GM21786 (cell line): ENCODE results near the gene MRFAP1.
"Not testable (repeated sequence)": the region's sequence is repeated elsewhere in the genome, so short reads cannot be mapped to it uniquely, and the experiment has no call there.

ENCODE experiments used
- ATAC-seq: cut with Tn5 transposase; IDR thresholded peaks from one replicate; pipeline ENCODE4 v1.9.1; 2021; ENCODE audit not compliant: unreplicated experiment

The MRFAP1 gene

DNA sequence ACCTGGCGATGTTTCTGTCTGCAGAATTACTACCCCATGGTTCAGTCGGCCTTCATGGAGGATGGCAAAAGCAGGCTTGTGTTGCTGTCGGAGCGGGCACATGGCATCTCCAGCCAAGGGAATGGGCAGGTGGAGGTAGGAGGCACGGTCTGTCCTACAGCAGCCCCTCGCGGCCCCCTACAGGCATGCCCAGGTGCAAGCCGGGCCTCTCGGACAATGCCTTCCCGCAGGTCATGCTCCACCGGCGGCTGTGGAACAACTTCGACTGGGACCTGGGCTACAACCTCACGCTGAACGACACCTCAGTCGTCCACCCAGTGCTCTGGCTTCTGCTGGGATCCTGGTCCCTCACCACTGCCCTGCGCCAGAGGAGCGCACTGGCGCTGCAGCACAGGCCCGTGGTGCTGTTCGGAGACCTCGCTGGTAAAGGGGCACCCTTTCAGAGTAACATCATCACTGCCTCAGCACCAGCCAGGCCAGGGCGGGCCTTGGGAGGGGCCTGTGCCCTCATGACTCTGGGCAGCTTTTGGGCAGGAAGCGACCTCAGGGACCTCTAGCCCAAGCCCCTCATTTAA, 29.5 kb upstream of the MRFAP1 start:
- no peak for ATAC-seq

- no peak for ATAC-seq
Observed at GRCh38 chr4:6612961-6613675, 27.4 kb upstream of the MRFAP1 start.

DNA sequence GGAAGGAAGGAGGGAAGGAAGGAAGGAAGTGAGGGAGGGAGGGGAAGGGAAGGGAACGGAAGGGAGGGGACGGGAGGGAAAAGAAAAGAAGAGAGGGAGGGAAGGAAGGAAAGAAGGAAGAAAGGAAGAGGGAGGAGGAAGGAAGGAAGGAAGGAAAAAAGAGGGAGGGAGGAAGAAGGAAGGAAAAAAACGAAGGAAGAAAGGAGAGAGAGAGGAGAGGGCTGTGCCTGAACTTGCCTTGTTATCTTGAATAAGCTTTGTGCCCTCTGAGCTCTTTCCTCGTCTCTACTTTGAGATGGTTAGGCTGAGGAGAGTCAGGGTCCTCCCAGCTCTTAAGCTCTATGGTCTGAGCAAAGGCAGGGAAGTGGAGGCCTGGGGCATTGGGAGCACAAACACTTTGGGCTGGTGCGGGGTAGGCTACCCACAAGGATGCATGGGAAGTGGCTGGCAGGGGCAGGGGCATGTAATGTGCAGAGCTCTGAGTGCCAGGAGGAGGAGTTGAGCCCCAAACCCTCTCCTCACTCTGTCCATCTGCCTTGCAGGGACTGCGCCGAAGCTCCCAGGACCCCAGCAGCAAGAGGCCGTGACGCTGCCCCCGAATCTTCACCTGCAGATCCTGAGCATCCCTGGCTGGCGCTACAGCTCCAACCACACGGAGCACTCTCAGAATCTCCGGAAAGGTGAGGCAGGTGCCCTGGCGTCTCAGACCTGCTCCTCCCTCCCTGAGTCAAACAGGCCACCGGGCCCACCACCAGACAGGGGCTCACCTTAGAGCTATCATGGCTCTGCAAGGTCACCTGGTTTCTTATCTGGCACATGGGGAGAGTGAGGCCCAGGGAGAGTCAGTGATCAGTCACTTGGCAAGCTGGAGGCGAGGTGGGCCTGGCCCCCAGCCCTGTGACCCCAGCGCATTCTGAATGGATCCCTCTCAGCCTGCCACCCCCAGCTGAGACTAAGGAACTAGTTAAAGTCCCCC, 26.5 kb upstream of the MRFAP1 start:
- ATAC-seq: no peak

DNA sequence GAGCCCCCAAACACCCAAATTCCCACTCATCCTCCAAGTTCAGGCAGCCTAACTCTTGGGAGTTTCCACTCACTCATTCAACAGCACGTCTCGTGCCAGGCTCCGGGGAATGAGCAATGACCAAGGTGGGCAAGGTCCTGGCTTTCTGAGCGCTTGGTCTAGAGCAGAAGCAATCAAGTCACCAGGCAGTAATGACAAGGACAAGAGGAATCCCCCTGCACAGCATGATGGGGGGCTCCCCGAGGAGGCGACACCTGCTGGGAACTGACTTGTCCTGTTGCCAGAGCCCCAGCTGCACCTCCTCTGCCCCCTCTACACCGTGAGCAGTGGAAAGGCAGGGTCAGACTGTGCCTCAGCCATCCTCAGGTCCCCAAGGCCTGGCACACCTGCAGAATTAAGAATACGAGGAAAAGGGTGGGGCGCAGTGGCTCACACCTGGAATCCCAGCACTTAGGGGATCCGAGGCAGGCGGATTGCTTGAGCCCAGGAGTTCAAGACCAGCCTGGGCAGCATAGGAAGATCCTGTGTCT, 25.7 kb upstream of the MRFAP1 start:
- no peak for ATAC-seq

DNA sequence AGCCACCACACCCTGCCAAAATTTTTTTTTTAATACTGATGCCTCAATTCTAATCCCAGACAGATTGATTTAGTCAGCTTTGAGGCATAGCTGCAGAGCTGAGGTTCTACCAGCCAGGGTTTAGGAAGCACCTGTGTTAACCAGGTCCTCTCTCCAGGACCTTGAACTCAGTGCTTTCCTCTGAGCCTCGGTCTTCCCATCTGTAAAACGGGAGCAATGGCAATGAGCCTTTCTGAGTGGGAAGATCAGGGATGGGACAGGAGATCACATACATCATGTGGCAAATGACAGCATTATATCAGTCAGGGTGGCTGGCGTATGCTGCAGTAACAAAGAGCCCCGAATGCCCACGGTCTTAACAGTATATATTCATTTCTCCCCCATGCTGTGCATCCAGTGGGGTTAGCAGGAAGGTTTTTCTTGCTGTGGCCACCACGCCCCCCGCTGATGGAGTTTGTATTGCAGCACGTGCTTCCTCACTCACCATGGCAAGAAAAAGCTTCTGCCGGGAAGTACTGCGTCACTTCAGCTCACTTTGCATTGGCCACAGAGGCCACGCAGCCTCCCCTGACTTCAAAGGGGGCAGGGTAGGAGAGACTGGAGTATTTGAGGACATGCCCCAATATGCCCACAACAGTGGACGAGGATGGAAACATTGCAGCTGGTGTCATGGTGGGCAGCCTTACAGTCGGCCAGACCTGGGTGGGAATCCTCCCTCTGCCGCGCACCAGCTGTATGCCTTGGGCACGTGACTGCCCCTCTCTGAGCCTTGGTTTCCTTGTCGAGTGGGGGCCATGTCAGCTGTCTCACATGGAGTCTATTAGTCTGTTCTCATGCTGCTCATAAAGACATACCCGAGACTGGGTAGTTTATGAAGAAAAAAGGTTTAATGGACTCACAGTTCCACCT, 24.1 kb upstream of the MRFAP1 start:
- no peak for ATAC-seq

GRCh38 chr4:6617246-6617645, 23.2 kb upstream of the MRFAP1 start:
- no peak for ATAC-seq

DNA sequence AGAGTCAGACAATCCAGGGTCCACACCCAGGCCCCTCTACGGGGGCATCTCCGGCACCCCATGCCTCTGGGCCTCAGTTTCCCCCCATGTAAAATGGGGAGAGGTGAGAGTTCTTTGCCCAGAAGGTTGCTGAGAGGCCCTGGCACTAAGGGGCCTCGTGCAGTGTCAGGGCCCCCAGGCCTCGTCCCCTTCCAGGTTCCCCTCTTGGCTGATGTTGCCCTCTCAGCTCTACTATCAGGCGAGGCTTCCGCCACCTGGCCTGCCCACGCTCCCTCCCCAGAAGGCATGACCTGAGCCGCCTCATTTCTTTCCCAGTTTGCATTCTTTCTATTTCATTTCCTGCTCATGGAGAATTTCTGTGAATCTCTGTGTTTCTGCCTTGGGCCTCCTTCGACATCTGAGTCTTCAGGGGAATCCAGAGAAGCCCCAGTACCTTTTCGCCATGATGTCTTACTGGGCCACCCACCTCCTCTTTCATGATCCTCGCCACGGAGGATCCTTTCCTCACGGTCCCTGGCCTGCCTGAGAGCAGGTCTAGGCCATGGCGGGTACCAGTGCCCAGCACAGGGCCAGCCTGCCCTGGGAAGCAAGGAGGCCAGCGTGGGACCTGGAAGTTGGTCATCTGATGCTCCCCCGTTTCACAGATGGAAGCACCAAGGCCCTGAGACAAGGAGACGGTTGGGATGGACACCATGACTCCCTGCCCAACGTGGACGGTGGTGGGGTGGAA, 21.9 kb upstream of the MRFAP1 start:
- no peak for ATAC-seq

GRCh38 chr4:6619116-6619465, 21.4 kb upstream of the MRFAP1 start:
- ATAC-seq: no peak

DNA sequence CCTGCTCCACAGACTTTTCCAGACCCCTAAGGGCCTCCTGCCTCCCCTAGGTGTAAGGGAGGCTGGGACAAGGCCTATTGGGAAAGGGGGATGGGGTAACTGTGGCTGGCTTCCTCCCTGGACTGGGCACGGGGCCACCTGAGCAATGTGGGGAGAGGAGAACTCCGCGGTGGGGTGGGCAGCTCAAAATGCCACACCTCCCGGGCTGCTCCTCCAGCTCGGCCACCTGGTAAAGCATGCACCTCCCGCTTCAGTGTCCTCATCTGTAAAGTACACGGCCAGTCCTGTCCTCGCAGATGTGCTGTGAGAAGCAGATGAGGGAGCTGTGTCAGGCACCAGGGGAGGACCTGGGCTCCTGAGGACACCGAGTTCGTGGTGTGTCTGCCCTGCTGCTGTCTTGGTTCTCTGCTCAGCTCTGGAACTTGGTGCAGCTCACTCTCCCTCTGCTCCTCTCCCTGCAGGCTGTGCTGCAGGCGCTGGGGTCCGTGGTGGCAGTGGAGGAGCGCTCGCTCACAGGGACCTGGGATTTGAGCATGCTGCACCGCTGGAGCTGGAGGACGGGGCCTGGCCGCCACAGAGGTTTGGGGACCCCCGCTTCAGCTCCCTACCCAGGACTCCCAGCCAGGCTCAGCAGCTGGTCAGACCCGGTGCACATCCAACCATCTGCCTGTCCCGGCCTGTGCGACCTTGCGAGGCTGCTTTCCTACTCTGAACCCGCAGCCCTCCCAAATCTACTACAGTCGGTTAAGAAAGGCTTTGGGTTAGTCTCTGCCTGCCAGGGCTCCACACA, 20.8 kb upstream of the MRFAP1 start:
- ATAC-seq: no peak

GRCh38 chr4:6620296-6620695, 20.2 kb upstream of the MRFAP1 start:
- ATAC-seq: no peak

DNA sequence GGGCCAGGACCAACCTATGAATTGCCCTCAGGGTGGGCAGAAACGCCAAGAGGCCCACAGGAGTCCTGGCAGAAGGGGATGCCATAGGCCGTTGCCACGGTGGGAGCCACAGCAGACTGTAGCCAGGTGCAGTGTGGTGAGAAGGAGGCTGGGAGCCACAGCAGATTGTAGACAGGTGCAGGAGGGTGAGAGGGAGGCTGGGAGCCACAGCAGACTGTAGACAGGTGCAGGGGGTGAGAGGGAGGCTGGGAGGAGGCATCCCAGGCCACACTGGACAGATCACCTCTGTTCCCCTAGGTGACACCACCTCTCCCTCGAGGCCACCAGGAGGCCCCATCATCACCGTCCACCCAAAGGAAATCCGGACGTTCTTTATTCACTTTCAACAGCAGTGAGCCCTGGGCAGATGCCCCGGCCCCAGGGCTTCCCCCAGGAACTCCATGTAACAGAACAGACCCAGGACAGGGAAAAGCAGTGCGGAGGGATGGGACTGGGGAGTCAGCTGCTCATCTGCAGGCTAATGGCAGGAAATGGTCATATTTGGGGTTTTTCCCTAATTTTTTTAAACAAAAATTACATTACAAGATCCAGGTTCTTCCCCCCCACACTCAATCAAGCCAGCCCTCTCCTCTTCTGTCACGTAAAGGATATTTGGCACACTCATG, 19.5 kb upstream of the MRFAP1 start:
- ATAC-seq: no peak

DNA sequence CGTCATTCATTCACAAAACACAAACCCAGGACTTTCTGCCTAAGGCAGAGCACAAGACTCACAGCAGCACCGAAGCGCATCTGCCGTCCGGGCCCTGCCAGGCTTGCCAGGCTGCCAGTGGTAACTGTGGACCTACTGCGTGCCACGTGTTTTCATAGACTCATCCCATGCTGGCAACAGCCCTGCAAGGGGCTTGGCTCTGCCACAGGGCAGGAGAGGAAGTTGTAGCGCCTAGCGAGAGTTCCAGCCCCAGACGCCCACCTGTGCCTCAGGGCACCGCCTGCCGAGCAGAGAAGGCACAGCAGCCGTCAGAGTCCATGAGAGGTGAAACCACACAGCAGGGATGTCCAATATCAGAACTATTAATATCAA, 18.9 kb upstream of the MRFAP1 start:
- no peak for ATAC-seq

DNA sequence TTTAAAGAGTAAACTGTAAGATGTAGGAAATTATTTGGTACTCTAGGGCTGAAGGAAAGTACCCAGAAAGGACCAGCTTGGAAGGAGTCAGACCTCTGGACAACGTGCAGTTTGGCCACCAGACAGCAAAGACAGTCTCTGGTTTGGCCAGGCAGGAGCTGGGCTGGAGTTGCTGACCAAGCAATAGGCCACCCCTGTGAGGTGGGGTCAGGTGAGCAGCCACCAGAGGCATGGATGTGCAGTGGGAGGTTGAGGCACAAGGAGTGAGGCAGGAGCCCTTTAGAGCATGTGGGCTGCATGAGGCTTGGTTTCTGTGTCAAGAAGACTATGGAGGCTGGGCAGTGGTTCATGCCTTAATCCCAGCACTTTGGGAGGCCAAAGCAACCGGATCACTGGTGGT, 17.7 kb upstream of the MRFAP1 start:
- ATAC-seq: no peak

GRCh38 chr4:6625256-6625655, 15.2 kb upstream of the MRFAP1 start:
- no peak for ATAC-seq

GRCh38 chr4:6626066-6626465, 14.4 kb upstream of the MRFAP1 start:
- ATAC-seq: no peak

GRCh38 chr4:6627832-6628231, 12.7 kb upstream of the MRFAP1 start:
- no peak for ATAC-seq

DNA sequence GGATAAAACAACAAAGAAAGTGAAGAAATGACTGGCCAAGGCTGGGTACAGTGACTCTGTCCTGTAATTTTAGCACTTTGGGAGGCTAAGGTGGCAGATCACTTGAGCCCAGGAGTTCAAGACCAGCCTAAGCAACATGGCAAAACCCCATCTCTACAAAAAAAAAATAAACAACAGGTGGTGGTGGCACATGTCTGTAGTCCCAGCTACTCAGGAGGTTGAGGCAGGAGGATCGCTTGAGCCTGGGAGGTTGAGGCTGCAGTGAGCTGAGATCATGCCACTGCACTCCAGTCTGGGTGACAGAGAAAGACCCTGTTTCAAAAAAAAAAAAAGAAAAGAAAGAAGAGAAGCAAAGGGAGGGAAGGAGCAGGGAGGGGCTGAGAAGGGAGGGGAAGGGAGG, 12.0 kb upstream of the MRFAP1 start:
- not testable (repeated sequence) for ATAC-seq

GRCh38 chr4:6632125-6632524, 8.4 kb upstream of the MRFAP1 start:
- ATAC-seq: no peak
